ENCODE data around the gene SPDYE9. TPM values are rescaled to one million over a fixed set of nuclear protein-coding genes. Genes with fewer than 3 reads are reported as not detected.
"Not testable (repeated sequence)": the region's sequence is repeated elsewhere in the genome, so short reads cannot be mapped to it uniquely, and the experiment has no call there.

The SPDYE9 gene
- under 1 TPM in 1 of 4 donors, not detected in 3; 0.30 TPM for polyA plus RNA-seq
- long read RNA-seq, donor 1: 0 reads
- long read RNA-seq, donor 2: 0 reads
- long read RNA-seq, donor 3: 0 reads
- long read RNA-seq, donor 4: 0 reads
- long read RNA-seq, donor 5: 0 reads
- long read RNA-seq, donor 6: 0 reads
- long read RNA-seq, donor 7: 0 reads
- long read RNA-seq, donor 8: 0 reads
- long read RNA-seq, donor 9: 0 reads
- long read RNA-seq, donor 10: 0 reads

GRCh38 chr7:73085938-73086337, at the start of gene SPDYE9:
TSS of gene SPDYE9 (minus strand) at chr7:73086038. CDS start at chr7:73084238, 1,800 bp downstream.
- not testable (repeated sequence) for H3K27me3 ChIP-seq (ENCODE audit: control insufficient read depth in 3 of 3, insufficient read depth in 3 of 3, low read length in 3 of 3); H3K4me3 ChIP-seq (ENCODE audit: low read depth in 1 of 3, low read length in 3 of 3); FAIRE-seq; H3K27ac ChIP-seq (ENCODE audit: low read depth in 1 of 3, low read length in 2 of 3); H3K9me3 ChIP-seq (ENCODE audit: control insufficient read depth in 2 of 2, insufficient read depth in 1 of 2, low read depth in 1 of 2, low read length in 1 of 2); DNase-seq; H3K36me3 ChIP-seq (ENCODE audit: control insufficient read depth in 3 of 3, insufficient read depth in 2 of 3, low read depth in 1 of 3, low read length in 3 of 3); H3K4me1 ChIP-seq (ENCODE audit: control insufficient read depth in 3 of 3, insufficient read depth in 2 of 3, low read depth in 1 of 3, low read length in 2 of 3)
- WGBS, 3 donors: no CpG with 5 or more reads among the region's 8 CpGs

- not testable (repeated sequence) for DNase-seq; H3K27me3 ChIP-seq (ENCODE audit: control insufficient read depth in 3 of 3, insufficient read depth in 3 of 3, low read length in 3 of 3); H3K36me3 ChIP-seq (ENCODE audit: control insufficient read depth in 3 of 3, insufficient read depth in 2 of 3, low read depth in 1 of 3, low read length in 3 of 3); FAIRE-seq; H3K4me1 ChIP-seq (ENCODE audit: control insufficient read depth in 3 of 3, insufficient read depth in 2 of 3, low read depth in 1 of 3, low read length in 2 of 3); H3K27ac ChIP-seq (ENCODE audit: low read depth in 1 of 3, low read length in 2 of 3); H3K9me3 ChIP-seq (ENCODE audit: control insufficient read depth in 2 of 2, insufficient read depth in 1 of 2, low read depth in 1 of 2, low read length in 1 of 2); H3K4me3 ChIP-seq (ENCODE audit: low read depth in 1 of 3, low read length in 3 of 3)
- no CpG with 5 or more reads among the region's 2 CpGs for WGBS, 3 donors
These were observed 49.0 kb upstream of the SPDYE9 start for GRCh38 chr7:73134866-73135265.

GRCh38 chr7:73132651-73133217, 46.9 kb upstream of the SPDYE9 start:
- not testable (repeated sequence) for H3K4me1 ChIP-seq (ENCODE audit: control insufficient read depth in 3 of 3, insufficient read depth in 2 of 3, low read depth in 1 of 3, low read length in 2 of 3); DNase-seq; H3K27ac ChIP-seq (ENCODE audit: low read depth in 1 of 3, low read length in 2 of 3); FAIRE-seq; H3K4me3 ChIP-seq (ENCODE audit: low read depth in 1 of 3, low read length in 3 of 3); H3K27me3 ChIP-seq (ENCODE audit: control insufficient read depth in 3 of 3, insufficient read depth in 3 of 3, low read length in 3 of 3); H3K36me3 ChIP-seq (ENCODE audit: control insufficient read depth in 3 of 3, insufficient read depth in 2 of 3, low read depth in 1 of 3, low read length in 3 of 3); H3K9me3 ChIP-seq (ENCODE audit: control insufficient read depth in 2 of 2, insufficient read depth in 1 of 2, low read depth in 1 of 2, low read length in 1 of 2)
- 78 to 100% (median 79%) methylated on average over 1 to 3 of the region's 7 CpGs for WGBS, 3 donors

GRCh38 chr7:73130612-73131011, 44.8 kb upstream of the SPDYE9 start:
- no CpG with 5 or more reads among the region's 2 CpGs for WGBS, 3 donors
- H3K4me1 ChIP-seq (ENCODE audit: control insufficient read depth in 3 of 3, insufficient read depth in 2 of 3, low read depth in 1 of 3, low read length in 2 of 3); DNase-seq; H3K4me3 ChIP-seq (ENCODE audit: low read depth in 1 of 3, low read length in 3 of 3); H3K27me3 ChIP-seq (ENCODE audit: control insufficient read depth in 3 of 3, insufficient read depth in 3 of 3, low read length in 3 of 3); H3K36me3 ChIP-seq (ENCODE audit: control insufficient read depth in 3 of 3, insufficient read depth in 2 of 3, low read depth in 1 of 3, low read length in 3 of 3); H3K9me3 ChIP-seq (ENCODE audit: control insufficient read depth in 2 of 2, insufficient read depth in 1 of 2, low read depth in 1 of 2, low read length in 1 of 2); FAIRE-seq; H3K27ac ChIP-seq (ENCODE audit: low read depth in 1 of 3, low read length in 2 of 3): not testable (repeated sequence)

- no CpG with 5 or more reads among the region's 1 CpG for WGBS, 3 donors
- FAIRE-seq: not testable (repeated sequence)
These were observed 38.3 kb upstream of the SPDYE9 start for GRCh38 chr7:73124126-73124525.

GRCh38 chr7:73122778-73123447, 37.1 kb upstream of the SPDYE9 start:
- H3K27me3 ChIP-seq (ENCODE audit: control insufficient read depth in 3 of 3, insufficient read depth in 3 of 3, low read length in 3 of 3); H3K4me3 ChIP-seq (ENCODE audit: low read depth in 1 of 3, low read length in 3 of 3); H3K36me3 ChIP-seq (ENCODE audit: control insufficient read depth in 3 of 3, insufficient read depth in 2 of 3, low read depth in 1 of 3, low read length in 3 of 3); DNase-seq; H3K27ac ChIP-seq (ENCODE audit: low read depth in 1 of 3, low read length in 2 of 3); FAIRE-seq; H3K9me3 ChIP-seq (ENCODE audit: control insufficient read depth in 2 of 2, insufficient read depth in 1 of 2, low read depth in 1 of 2, low read length in 1 of 2); H3K4me1 ChIP-seq (ENCODE audit: control insufficient read depth in 3 of 3, insufficient read depth in 2 of 3, low read depth in 1 of 3, low read length in 2 of 3): not testable (repeated sequence)
- 86 to 94% (median 92%) methylated on average over 2 to 3 of the region's 4 CpGs for WGBS, 3 donors

More at GRCh38 chr7:73124126-73124525, 38.3 kb upstream of the SPDYE9 start:
- H3K4me1 ChIP-seq (ENCODE audit: control insufficient read depth in 3 of 3, insufficient read depth in 2 of 3, low read depth in 1 of 3, low read length in 2 of 3); H3K9me3 ChIP-seq (ENCODE audit: control insufficient read depth in 2 of 2, insufficient read depth in 1 of 2, low read depth in 1 of 2, low read length in 1 of 2); H3K27ac ChIP-seq (ENCODE audit: low read depth in 1 of 3, low read length in 2 of 3); H3K36me3 ChIP-seq (ENCODE audit: control insufficient read depth in 3 of 3, insufficient read depth in 2 of 3, low read depth in 1 of 3, low read length in 3 of 3); H3K27me3 ChIP-seq (ENCODE audit: control insufficient read depth in 3 of 3, insufficient read depth in 3 of 3, low read length in 3 of 3); DNase-seq; H3K4me3 ChIP-seq (ENCODE audit: low read depth in 1 of 3, low read length in 3 of 3): not testable (repeated sequence)

GRCh38 chr7:73118155-73118554, 32.3 kb upstream of the SPDYE9 start:
- H3K4me1 ChIP-seq (ENCODE audit: control insufficient read depth in 3 of 3, insufficient read depth in 2 of 3, low read depth in 1 of 3, low read length in 2 of 3); H3K27me3 ChIP-seq (ENCODE audit: control insufficient read depth in 3 of 3, insufficient read depth in 3 of 3, low read length in 3 of 3); FAIRE-seq; H3K4me3 ChIP-seq (ENCODE audit: low read depth in 1 of 3, low read length in 3 of 3); H3K27ac ChIP-seq (ENCODE audit: low read depth in 1 of 3, low read length in 2 of 3); H3K36me3 ChIP-seq (ENCODE audit: control insufficient read depth in 3 of 3, insufficient read depth in 2 of 3, low read depth in 1 of 3, low read length in 3 of 3); DNase-seq; H3K9me3 ChIP-seq (ENCODE audit: control insufficient read depth in 2 of 2, insufficient read depth in 1 of 2, low read depth in 1 of 2, low read length in 1 of 2): not testable (repeated sequence)
- WGBS, 3 donors: no CpG with 5 or more reads among the region's 1 CpG

- H3K4me3 ChIP-seq (ENCODE audit: low read depth in 1 of 3, low read length in 3 of 3); FAIRE-seq; DNase-seq; H3K36me3 ChIP-seq (ENCODE audit: control insufficient read depth in 3 of 3, insufficient read depth in 2 of 3, low read depth in 1 of 3, low read length in 3 of 3); H3K27ac ChIP-seq (ENCODE audit: low read depth in 1 of 3, low read length in 2 of 3); H3K27me3 ChIP-seq (ENCODE audit: control insufficient read depth in 3 of 3, insufficient read depth in 3 of 3, low read length in 3 of 3); H3K4me1 ChIP-seq (ENCODE audit: control insufficient read depth in 3 of 3, insufficient read depth in 2 of 3, low read depth in 1 of 3, low read length in 2 of 3); H3K9me3 ChIP-seq (ENCODE audit: control insufficient read depth in 2 of 2, insufficient read depth in 1 of 2, low read depth in 1 of 2, low read length in 1 of 2): not testable (repeated sequence)
- no CpG with 5 or more reads among the region's 8 CpGs for WGBS, 3 donors
These were observed 28.0 kb downstream of the SPDYE9 start, which contains the start of gene SPDYE11 for GRCh38 chr7:73057811-73058210. TSS of gene SPDYE11 (minus strand) at chr7:73057911. CDS start at chr7:73056111, 1,800 bp downstream.

Data from small intestine (tissue), 16 donors.